Neutrophil (primary cell): ENCODE measurements around the gene SNAI1.

Experiments used
- H3K27ac ChIP-seq: fragments of 200-600 bp; sonication (generic); 2 replicates; pipeline ENCODE4 v1.5.1; 2016; ENCODE audit warnings: mild to moderate bottlenecking, moderate library complexity
- H3K27me3 ChIP-seq: fragments of 200-600 bp; sonication (generic); 2 replicates; pipeline ENCODE4 v1.6.0; 2016; ENCODE audit warnings: mild to moderate bottlenecking
- H3K36me3 ChIP-seq: fragments of 200-600 bp; sonication (generic); 2 replicates; pipeline ENCODE4 v1.5.1; 2017
- H3K4me1 ChIP-seq, 2 experiments: fragments of 200-600 bp in 1 of 2; sonication (generic) in 1 of 2; 1 replicate in 1 of 2; 2 replicates in 1 of 2; pipeline versions ENCODE4 v1.5.1 to v1.6.1; 2013 to 2016; ENCODE audit warnings: low read depth in 1 of 2, low read length in 1 of 2, mild to moderate bottlenecking in 1 of 2, moderate library complexity in 1 of 2; ENCODE audit not compliant: control insufficient read depth in 1 of 2, insufficient read depth in 1 of 2
- H3K4me3 ChIP-seq, 2 experiments: fragments of 200-600 bp in 1 of 2; sonication (generic) in 1 of 2; 1 replicate in 1 of 2; 2 replicates in 1 of 2; pipeline ENCODE4 v1.5.1; 2013 to 2016; ENCODE audit warnings: low read depth in 1 of 2, low read length in 1 of 2, mild to moderate bottlenecking in 1 of 2, moderate library complexity in 1 of 2
- H3K9me3 ChIP-seq: fragments of 200-600 bp; sonication (generic); 2 replicates; pipeline ENCODE4 v1.5.1; 2016
- CTCF ChIP-seq: fragments of 200-600 bp; sonication (generic); IDR thresholded peaks from 2 replicates; pipeline ENCODE4 v1.5.1; 2016; ENCODE audit warnings: antibody characterized with exemption

SNAI1 gene

GRCh38 chr20:49983123-49983847 lies 505 bp downstream of the SNAI1 start:
- H3K9me3 ChIP-seq, result no peaks in the 10 kb centered on the region
- TF ChIP-seq CTCF, result no peak
- H3K4me3 ChIP-seq, result peak overlapping the region in 1 of 2 experiments; percentile 41
- no peak overlapping the region for H3K27ac ChIP-seq
- peaks cover 17 to 21% of the 10 kb centered on the region in 2 experiments for H3K4me1 ChIP-seq
- H3K36me3 ChIP-seq, result no peaks in the 10 kb centered on the region
- H3K27me3 ChIP-seq, result peaks cover 68% of the 10 kb centered on the region

- Histone ChIP-seq H3K27me3 (peaks cover 67% of the 10 kb centered on the region), H3K27ac (no peak overlapping the region), H3K36me3 (no peaks in the 10 kb centered on the region), H3K9me3 (no peaks in the 10 kb centered on the region), H3K4me1 (peaks cover 16 to 19% of the 10 kb centered on the region in 2 experiments), H3K4me3 (no peak overlapping the region)
- TF ChIP-seq CTCF, result no peak
These were observed 1.1 kb downstream of the SNAI1 start for GRCh38 chr20:49983848-49984408.

- no peak for TF ChIP-seq CTCF
- Histone ChIP-seq H3K9me3 (no peaks in the 10 kb centered on the region), H3K4me1 (peaks cover 13% of the 10 kb centered on the region in 2 experiments), H3K27ac (no peak overlapping the region), H3K27me3 (peaks cover 67% of the 10 kb centered on the region), H3K4me3 (no peak overlapping the region), H3K36me3 (no peaks in the 10 kb centered on the region)
These were observed 1.8 kb downstream of the SNAI1 start for GRCh38 chr20:49984426-49985153.

- no peak overlapping the region for H3K27ac ChIP-seq
- H3K4me1 ChIP-seq, result peaks cover 13% of the 10 kb centered on the region in 2 experiments
These were observed 2.4 kb downstream of the SNAI1 start for GRCh38 chr20:49985157-49985556.

GRCh38 chr20:49985617-49986016 lies 2.8 kb downstream of the SNAI1 start:
- H3K27ac ChIP-seq, result no peak overlapping the region
- TF ChIP-seq CTCF, result no peak
- H3K4me1 ChIP-seq, result peaks cover 13% of the 10 kb centered on the region in 2 experiments
- H3K36me3 ChIP-seq, result no peaks in the 10 kb centered on the region
- H3K9me3 ChIP-seq, result no peaks in the 10 kb centered on the region
- H3K27me3 ChIP-seq, result peaks cover 62% of the 10 kb centered on the region
- no peak overlapping the region for H3K4me3 ChIP-seq

More at GRCh38 chr20:49985157-49985556, 2.4 kb downstream of the SNAI1 start:
- TF ChIP-seq CTCF, result no peak
- H3K4me3 ChIP-seq, result no peak overlapping the region
- H3K9me3 ChIP-seq, result no peaks in the 10 kb centered on the region
- peaks cover 66% of the 10 kb centered on the region for H3K27me3 ChIP-seq
- H3K36me3 ChIP-seq, result no peaks in the 10 kb centered on the region
